Epithelial cell of prostate (primary cell): Measurements from ENCODE around the gene NFXL1.

ENCODE experiments used
- DNase-seq: peaks from one replicate; pipeline ENCODE4 v3.0.0-alpha.2; 2011; ENCODE audit warnings: low read depth, low spot score
- H3K27ac ChIP-seq: fragments of 450-650 bp; 2 replicates; pipeline ENCODE4 v1.5.1; 2017; ENCODE audit warnings: mild to moderate bottlenecking

Gene NFXL1

DNA sequence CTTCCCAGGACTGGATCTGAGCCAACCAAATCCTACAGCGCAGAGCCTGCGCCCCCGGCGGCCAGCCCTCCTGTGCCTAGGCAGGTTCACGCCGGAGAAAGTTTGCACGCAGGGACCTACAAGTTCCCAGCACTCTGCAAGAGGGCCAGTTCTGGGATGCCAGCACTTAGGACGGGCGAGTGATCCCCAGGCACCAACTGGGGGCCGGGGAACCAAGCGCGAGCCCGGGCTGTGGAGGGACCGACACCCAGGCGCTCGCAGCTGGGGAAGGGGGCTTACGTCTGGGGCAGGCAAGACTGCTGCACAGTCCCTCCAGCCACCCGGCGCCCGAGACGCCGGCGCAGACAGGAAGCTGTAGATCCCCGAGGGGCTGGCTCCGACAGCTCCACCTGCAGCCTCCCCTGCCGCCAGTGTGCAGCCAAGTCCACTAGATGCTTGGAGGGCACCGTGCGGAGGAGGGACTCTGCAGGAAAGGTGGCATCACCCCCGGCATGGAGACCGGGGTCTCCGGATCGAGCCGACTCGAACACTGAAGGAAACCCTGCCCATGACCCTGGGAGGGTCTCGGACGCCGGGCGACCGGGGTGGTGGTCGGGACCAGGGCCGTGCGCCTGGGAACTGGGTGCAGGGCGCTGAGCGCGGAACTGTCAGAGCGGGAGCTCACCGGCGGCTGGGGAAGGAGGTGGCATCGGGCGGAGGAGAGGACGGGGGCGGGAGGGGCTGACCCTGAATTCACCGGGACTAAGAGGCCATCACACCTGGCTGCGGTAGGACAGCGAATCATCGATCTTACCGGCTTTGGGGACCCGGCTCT lies 77.1 kb downstream of the NFXL1 start:
- no peak overlapping the region for H3K27ac ChIP-seq
- DNase-seq, result no peak

DNA sequence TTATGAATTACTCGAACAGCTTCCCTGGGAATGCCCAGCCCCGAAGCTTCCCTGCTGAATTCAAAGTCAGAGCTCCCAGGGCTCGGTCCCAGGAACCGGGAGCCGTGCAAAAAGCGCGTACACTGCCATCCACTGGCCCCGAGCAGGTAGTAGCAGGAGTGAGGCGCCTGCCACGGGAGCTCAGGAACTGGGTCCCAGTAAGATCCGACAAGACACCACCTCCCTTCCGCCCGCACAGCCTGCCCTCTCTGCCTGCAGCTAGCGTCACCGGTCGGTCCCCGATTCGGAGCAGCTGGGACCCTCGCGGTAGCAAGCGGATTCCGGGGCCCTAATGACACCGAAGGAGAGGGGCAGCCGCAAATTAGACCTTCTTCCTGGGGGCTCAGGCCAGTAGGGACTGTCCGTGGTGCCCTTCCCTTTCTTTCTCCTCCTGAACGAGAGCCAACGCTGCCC lies 77.7 kb downstream of the NFXL1 start:
- peak; percentile 31 for DNase-seq
- no peak overlapping the region for H3K27ac ChIP-seq

DNA sequence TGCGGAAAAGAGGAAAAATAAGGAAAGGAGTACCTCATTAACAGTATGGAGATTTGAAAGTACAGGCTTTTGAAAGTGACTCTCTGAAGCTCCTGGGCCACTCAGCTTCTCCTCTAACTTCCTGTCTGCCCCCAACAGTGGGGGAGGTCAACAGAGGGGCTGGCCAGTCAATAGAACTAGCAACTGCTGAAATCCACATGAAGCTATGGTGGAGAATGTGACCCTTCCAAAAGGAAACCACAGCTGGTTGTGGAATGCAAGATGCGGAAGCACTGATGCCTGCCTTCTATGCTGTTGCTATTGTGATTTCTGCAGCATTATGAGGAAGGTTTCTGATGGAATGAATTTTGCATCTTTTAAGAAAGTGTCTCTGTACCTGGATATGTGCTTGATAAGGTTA lies 78.9 kb downstream of the NFXL1 start:
- DNase-seq, result no peak
- H3K27ac ChIP-seq, result no peak overlapping the region

DNA sequence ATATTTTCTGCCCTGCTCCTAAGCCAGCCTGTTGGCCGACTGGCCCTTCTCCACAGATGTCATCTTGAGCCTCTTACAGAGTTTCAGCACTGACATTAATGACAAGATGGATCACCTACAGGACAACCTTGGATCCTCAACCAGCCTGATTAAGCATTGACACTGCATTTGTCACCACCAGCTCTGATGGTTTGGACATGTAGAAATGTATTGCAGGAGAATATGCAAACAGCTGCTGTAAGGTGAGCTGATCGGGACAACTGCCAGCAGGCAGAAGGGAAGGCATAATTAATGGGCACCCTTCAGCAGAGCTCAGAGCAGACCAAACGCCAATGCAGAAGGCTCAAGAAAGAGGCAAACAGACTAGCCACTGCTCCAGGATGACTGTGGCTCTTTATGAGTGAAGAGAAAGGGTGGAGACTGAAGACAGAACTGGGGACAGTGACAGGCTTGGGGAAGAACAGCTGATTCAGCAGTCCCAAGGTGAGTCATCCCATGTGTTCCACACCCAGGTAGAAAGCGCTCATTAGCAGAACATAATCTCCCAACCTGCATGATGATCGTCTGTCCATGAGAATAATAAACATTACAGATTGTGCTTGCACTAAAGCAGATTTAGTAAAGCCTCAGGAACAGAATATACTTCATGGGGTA lies 83.2 kb downstream of the NFXL1 start:
- no peak for DNase-seq
- no peak overlapping the region for H3K27ac ChIP-seq

DNA sequence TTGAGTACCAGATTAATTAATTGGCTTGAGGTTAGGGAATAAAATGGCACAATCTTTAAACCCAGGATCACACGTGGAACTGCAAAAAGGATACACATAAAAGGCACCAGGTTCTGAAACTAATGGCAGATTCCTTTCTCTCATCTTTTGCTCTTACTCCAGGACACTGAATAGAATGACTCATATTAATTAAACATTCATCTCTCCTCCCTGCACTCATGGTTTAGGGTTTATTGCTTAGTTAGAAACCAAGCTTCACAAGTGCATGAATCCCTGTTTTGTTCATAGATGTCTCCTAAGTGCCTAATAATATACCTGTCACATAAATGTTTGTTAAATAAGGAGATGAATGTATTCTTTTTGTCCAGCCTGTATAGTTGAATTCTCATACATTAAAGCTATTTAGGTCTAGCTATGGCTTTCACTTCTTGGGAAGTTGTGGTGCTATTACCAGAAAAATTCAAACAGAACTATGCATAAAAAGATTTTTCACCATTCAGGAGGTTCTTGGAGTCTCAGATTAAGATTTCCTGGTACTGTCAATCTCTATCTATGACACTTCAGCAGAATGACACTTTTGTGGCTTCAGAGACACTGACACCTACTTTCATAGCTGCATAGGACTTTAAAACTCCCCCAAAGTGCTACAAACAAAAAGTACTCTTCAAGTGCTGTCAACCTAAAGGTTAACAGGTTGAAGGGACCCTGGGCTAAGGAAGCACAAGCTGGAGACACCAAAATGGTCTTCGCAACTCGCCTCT lies 83.9 kb downstream of the NFXL1 start:
- H3K27ac ChIP-seq, result no peak overlapping the region
- no peak for DNase-seq

DNA sequence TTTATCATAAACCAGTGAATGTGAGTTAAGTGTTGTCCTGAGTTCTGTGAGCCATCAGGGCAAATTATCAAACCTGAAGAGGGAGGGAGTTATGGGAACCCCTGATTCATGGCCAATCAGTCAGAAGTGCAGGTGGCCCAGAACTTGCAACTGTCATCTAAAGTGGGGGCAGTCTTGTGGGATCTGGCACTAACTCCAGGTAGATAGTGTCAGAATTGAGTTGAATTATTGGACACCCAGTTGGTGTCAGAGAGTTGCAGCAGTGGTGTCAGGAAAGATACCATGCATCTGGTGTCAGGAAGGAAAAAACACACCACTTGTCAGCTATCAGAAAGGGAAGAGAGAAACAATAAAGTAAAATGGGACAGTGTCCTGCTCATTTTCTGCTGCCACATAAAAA lies 84.9 kb downstream of the NFXL1 start:
- H3K27ac ChIP-seq, result no peak overlapping the region
- no peak for DNase-seq

DNA sequence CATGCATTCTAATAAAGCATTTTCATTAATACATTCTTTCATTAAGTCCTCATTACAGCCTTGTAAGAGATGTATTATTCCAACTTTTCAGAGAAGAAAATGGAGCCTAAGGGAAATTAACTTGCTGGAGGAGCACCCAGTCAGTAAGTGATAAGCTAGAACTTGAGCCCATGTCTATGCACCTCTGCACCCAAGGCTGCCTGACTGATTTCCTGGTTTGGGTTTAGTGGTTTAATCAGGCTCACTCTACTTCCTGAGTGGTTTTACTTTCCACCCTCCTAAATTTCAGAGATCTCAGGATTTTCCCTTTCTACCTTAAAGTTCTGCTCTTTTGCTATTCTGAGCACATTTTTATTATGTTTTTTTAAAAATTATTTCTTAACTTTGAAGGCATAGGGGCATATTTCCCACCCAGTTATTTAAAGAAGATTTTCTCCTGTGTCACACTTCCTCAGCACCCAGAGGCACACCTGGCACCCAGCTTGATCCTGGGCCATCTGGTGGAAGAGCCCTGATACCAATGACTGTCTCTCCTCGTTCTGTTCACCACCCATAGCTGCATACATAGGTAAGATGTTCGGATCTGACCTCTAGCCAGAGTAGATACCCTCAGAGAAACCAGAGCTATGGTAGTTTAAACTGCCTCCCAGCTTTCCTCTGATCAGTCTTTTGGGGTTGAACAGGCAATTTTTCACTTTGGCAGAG lies 86.9 kb downstream of the NFXL1 start:
- no peak overlapping the region for H3K27ac ChIP-seq
- no peak for DNase-seq

DNA sequence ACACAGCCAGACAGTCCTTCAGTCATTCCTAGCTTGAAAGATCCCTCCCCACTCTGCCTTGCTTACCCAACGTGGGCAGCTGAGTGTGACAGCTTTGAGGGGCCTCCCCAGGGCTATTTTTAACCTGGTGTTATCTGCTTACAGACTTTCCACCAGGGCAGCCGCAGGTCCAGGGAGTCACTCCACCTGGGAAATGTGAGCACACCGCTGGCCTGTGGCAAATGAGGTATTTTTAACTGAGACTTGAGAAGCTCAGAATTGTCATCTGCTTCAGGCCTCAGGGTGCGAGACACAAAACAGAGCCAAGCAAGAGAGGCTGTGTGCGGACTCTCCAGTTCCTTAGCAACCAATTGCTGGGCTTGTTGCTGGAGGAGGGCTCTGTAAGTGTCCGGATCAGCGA lies 89.5 kb downstream of the NFXL1 start:
- DNase-seq, result no peak
- no peak overlapping the region for H3K27ac ChIP-seq

DNA sequence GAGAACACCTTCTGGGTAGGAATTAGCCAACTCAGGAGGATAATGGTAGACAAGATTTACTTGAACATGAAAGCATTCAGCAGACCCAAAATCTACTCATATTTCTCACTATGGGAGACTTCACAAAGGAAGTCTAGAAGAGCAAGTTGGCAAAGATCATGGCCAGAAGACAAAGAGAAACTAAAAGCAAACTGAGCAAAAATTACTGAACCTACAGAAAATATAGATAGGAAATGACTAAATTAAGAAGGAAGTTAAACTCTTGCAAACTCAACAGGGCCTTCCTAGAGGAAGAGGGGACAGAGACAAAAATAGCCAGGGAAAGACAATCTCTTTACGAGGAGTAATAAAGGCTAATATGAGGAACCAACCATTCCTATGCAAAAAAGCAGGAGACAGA lies 95.2 kb downstream of the NFXL1 start:
- no peak for DNase-seq

DNA sequence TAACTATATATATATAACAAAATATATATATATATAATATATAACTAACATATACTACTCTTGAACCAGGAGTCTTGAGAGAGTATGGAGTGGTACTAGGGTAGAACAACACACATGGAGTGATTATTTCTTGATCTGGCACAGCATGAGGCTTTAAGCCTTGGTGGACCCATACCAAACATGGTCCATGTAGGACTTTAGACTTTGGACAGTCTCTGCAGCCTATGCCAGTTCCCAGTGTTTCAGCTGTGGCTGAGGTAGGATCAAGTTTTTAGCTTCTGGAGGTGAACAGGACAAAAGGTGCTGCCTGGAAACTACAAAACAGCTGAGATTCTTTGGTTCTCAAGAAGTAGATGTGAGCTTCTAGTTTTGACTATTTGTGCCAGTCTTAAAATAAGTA lies 97.1 kb downstream of the NFXL1 start:
- no peak overlapping the region for H3K27ac ChIP-seq
- DNase-seq, result no peak

More for the DNA sequence above, 95.2 kb downstream of the NFXL1 start:
- H3K27ac ChIP-seq, result no peak overlapping the region

DNA sequence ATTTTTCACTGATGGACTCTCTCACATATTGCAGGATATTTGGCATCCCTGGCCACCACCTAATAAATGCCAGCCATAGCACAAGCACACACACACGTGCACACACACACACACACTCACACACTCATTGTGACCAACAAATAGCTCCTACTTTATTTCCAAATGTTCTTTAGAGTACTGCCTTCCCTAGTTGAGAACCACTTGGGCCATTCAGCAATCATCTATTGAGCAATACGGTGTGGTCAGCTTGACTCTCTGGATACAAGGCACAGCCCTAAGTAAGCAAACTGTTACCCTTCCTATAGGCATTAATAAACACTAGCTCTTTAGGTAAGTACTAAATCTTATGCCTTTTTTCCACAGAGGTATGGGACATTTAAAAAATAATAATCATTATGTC lies 97.6 kb downstream of the NFXL1 start:
- no peak for DNase-seq
- H3K27ac ChIP-seq, result no peak overlapping the region

DNA sequence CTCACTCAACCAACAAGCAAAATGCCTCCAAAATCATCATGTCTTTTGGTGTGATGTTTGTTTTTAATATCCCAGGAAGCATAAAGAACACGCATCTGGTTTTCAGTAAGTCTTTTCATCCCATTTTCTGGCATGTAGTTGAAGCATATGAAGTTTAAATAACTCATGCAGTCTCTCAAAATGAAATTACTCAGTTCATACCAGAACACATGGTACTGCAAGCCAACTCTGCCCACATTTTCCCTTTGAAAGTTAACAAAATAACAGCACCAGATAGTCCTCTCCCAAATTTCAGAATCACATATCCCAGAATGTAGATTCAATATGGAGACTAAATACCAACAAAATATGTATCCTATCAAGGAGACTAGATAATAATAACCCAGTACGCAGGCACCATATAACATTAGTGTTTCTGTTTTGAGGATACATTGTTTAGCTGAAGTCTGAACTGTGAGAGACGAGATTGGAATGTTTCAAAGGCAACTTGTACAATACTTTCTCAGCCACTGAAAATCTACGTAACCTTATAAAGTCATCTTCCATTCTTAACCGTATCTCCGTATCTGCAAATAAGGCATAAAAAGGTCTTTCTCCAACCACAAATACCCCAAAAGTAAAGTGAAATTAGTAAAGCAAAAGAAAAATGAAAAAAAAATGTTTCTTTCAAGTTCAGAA lies 99.6 kb downstream of the NFXL1 start:
- no peak overlapping the region for H3K27ac ChIP-seq
- DNase-seq, result no peak

DNA sequence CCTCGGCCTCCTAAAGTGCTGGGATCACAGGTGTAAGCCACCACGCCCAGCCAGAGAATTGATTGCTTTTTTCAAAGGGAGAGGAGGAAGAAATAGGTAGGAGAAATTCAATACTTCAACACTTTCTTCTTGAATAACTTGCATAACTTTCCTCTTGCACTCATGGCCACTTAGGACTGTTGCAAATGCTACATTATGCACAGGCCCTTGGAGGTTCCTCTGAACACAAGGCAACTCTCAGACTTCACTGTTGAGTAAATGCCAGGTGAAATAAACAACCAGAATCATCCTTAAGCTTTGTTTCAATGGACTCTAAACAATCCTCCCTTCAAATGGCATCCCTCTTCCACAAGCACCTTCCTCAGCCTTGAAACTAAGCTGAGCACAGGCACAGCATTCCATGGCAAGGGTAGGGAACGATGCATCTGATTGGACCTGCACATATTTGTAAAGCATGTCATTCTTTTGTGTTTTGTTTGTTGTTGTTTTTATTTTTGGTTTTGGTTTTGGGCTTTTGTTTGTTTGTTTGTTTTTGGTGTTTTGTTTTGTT lies 104.7 kb downstream of the NFXL1 start:
- H3K27ac ChIP-seq, result no peak overlapping the region
- no peak for DNase-seq

DNA sequence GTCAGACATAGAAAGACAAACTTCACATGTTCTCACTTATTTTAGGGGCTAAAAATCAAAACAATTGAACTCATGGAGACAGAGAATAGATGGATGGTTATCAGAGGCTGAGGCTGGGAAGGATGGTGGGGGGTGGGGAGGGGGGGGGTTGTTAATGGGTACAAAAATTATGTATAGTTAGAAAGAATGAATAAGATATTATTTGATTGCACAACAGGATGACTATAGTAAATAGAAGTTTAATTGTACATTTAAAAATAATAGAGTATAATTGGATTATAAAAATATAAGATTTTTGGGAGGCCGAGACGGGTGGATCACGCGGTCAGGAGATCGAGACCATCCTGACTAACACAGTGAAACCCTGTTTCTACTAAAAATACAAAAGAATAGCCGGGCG lies 109.8 kb downstream of the NFXL1 start:
- H3K27ac ChIP-seq, result no peak overlapping the region
- no peak for DNase-seq

DNA sequence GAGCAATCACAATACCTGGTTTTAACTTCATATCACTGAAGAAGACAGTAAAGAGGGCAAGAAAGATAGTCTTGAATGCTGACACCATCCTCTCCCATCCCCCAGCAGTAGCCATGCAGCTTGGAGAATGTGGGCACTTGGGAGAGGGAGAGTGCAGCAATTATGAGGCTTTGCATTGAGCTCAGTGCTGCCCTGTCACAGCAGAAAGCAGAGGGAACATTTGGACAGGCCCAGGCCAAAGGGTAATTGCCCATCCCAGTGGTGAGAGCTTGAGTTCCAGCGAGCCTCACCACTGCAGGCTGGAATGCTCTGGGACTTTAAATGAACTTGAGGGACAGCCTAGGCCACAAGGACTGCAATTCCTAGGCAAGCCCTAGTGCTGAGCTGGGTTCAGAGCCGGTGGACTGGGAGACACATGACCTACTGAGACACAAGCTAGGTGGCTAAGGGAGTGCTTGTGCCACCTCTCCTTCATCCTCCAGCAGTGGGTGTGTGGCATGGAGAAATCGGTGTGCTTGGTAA lies 112.8 kb downstream of the NFXL1 start:
- no peak overlapping the region for H3K27ac ChIP-seq
- DNase-seq, result no peak

DNA sequence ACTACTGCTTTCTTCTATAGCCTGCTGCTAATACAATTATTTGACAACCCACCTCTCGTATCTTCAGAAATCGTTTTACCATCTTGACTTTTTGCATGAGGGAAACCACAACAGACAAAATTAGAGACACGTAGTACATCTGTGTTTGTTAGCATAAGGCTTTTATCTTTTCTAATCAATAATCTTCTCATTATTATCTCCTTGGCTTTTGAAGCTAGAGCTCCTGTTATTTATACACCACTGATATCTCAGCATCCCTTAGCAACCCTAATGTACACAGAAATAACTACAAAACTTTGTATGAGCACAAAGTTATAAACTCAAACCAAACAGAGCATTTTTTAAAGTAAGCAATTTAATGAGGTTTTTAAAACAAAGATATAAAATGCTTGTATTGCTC lies 116.2 kb downstream of the NFXL1 start:
- no peak overlapping the region for H3K27ac ChIP-seq
- DNase-seq, result no peak
